ENCODE results near the gene PHLDB1.

- TF ChIP-seq CTCF (IDR thresholded peaks at IDR 0.05) (no peak), SIN3A (IDR thresholded peaks at IDR 0.05; ENCODE audit: borderline replicate concordance, low read depth, low read length) (no peak)
These were observed 9.9 kb upstream of the PHLDB1 start for GRCh38 chr11:118597556-118597955.

Data from SK-N-SH (cell line).